ENCODE measurements around the gene NCKAP5. TPM values are rescaled to one million over a fixed set of nuclear protein-coding genes. Genes with fewer than 3 reads are reported as not detected.

The NCKAP5 gene
- total and polyA plus RNA-seq, 2 of the 8 experiments (the other 6 are each of a cell fraction or from before 2014, with no cell fraction given): 0.27 to 0.86 TPM

- Histone ChIP-seq H3K14ac (ENCODE audit: insufficient read length) (no peak overlapping the region), H3K27ac (ENCODE audit: low read depth, low read length) (no peak overlapping the region), H3K4me3 (ENCODE audit: extremely low read depth in 1 of 4, insufficient read depth in 2 of 4, low read depth in 3 of 4, low read length in 4 of 4) (no peak overlapping the region), H3K79me1 (ENCODE audit: low read depth, low read length) (no peaks in the 10 kb centered on the region), H2BK15ac (ENCODE audit: low read length) (no peak overlapping the region), H3K9me3 (ENCODE audit: insufficient read depth in 2 of 2, low read depth in 1 of 2, low read length in 1 of 2) (no peaks in the 10 kb centered on the region), H4K91ac (replicated peaks; ENCODE audit: insufficient read length, low read length) (no peak overlapping the region), H3K4me2 (ENCODE audit: insufficient read depth in 1 of 2, low read depth in 2 of 2, low read length in 2 of 2) (no peak overlapping the region), H3K23ac (ENCODE audit: insufficient read length) (no peak overlapping the region), H2AK5ac (ENCODE audit: low read depth, low read length) (no peak overlapping the region), H2BK12ac (ENCODE audit: low read depth, low read length) (no peak overlapping the region), H3K79me2 (ENCODE audit: control insufficient read depth in 1 of 2, insufficient read depth in 2 of 2, low read length in 2 of 2) (no peaks in the 10 kb centered on the region), H2BK5ac (ENCODE audit: low read depth, low read length) (no peak overlapping the region), H3K4ac (replicated peaks; ENCODE audit: insufficient read length, low read depth, low read length) (no peak overlapping the region), H2BK120ac (replicated peaks; ENCODE audit: low read depth, low read length) (no peak overlapping the region), H4K20me1 (replicated peaks in 1 of 2; ENCODE audit: control insufficient read depth in 1 of 2, insufficient read depth in 2 of 2, low read length in 2 of 2) (no peaks in the 10 kb centered on the region), H3K56ac (replicated peaks; ENCODE audit: insufficient read length, low read depth, low read length) (no peak overlapping the region), H2AFZ (ENCODE audit: low read length) (no peak overlapping the region), H3K18ac (ENCODE audit: extremely low read depth, low read length) (no peak overlapping the region), H2BK20ac (ENCODE audit: low read length) (no peak overlapping the region), H3K27me3 (replicated peaks in 1 of 4; ENCODE audit: control insufficient read depth in 3 of 4, extremely low read depth in 1 of 4, insufficient read depth in 3 of 4, low read length in 3 of 4) (peaks cover 0 to 1% (median 0%) of the 10 kb centered on the region in 4 experiments; a peak in 1 of 7 replicates), H3K23me2 (ENCODE audit: low read depth, low read length) (no peaks in the 10 kb centered on the region), H4K5ac (ENCODE audit: insufficient read length, low read depth, low read length) (no peak overlapping the region), H4K8ac (ENCODE audit: extremely low read depth, insufficient read depth, low read length) (no peak overlapping the region), H3K4me1 (replicated peaks in 1 of 4; ENCODE audit: control insufficient read depth in 3 of 4, insufficient read depth in 4 of 4, low read length in 3 of 4) (no peaks in the 10 kb centered on the region), H3K9ac (replicated peaks in 1 of 4; ENCODE audit: extremely low read depth in 1 of 4, low read depth in 3 of 4, low read length in 3 of 4) (no peak overlapping the region), H3K36me3 (ENCODE audit: control insufficient read depth in 2 of 4, insufficient read depth in 4 of 4, low read length in 3 of 4) (no peaks in the 10 kb centered on the region)
- FAIRE-seq (no peak), DNase-seq (ENCODE audit: low read depth in 1 of 2, low spot score in 2 of 2) (no peak)
- 79% methylated on average over 3 of the region's 3 CpGs; no CpG with 5 or more reads in 1 of the 2 experiments for WGBS, 2 experiments (ENCODE audit: extremely low coverage in 1 of 2, insufficient coverage in 1 of 2, insufficient read length in 1 of 2, insufficient replicate concordance in 2 of 2, low coverage in 1 of 2, low lambda C conversion rate in 2 of 2, missing lambda C conversion rate in 1 of 2)
- ChIA-PET POLR2A (ENCODE audit: partially characterized antibody) (no interaction called here), CTCF (ENCODE audit: partially characterized antibody) (no interaction called here)
- TF ChIP-seq BCL11A (IDR thresholded peaks at IDR 0.05; ENCODE audit: low read depth in 2 of 2, low read length in 2 of 2): no peak
- TF ChIP-seq CREB1 (IDR thresholded peaks at IDR 0.05): no peak
- TF ChIP-seq HDAC2 (IDR thresholded peaks at IDR 0.05; ENCODE audit: borderline replicate concordance in 1 of 2, low read depth in 2 of 2, low read length in 2 of 2): no peak
- TF ChIP-seq NANOG (IDR thresholded peaks at IDR 0.05; ENCODE audit: insufficient read depth, low read depth, low read length, poor library complexity, severe bottlenecking): no peak
- no peak for TF ChIP-seq SUZ12 (IDR thresholded peaks at IDR 0.05; ENCODE audit: low read length)
- TF ChIP-seq SAP30 (IDR thresholded peaks at IDR 0.05; ENCODE audit: insufficient read depth, insufficient replicate concordance, low read length): no peak
- TF ChIP-seq YY1 (IDR thresholded peaks at IDR 0.05; ENCODE audit: low read depth, low read length): no peak
- no peak for TF ChIP-seq POLR2AphosphoS5 (IDR thresholded peaks at IDR 0.05; ENCODE audit: low read depth, low read length)
- TF ChIP-seq SP4 (IDR thresholded peaks at IDR 0.05; ENCODE audit: low read length): no peak
- TF ChIP-seq KDM4A (IDR thresholded peaks at IDR 0.05; ENCODE audit: low read depth, low read length, severe bottlenecking): no peak
- no peak for TF ChIP-seq E2F6 (IDR thresholded peaks at IDR 0.05)
- no peak for TF ChIP-seq FOSL1 (IDR thresholded peaks at IDR 0.05; ENCODE audit: insufficient read depth, low read depth, low read length)
- no peak for TF ChIP-seq MAFK (IDR thresholded peaks at IDR 0.05; ENCODE audit: low read depth, low read length)
- no peak for TF ChIP-seq NRF1 (IDR thresholded peaks at IDR 0.05; ENCODE audit: low read depth, low read length)
- no peak for TF ChIP-seq SRF (IDR thresholded peaks at IDR 0.05; ENCODE audit: low read depth, low read length)
Measured at GRCh38 chr2:133437492-133437891, 130.8 kb downstream of the NCKAP5 start.
